ENCODE results near the gene TTC12. TPM values are rescaled to one million over a fixed set of nuclear protein-coding genes. Genes with fewer than 3 reads are reported as not detected.

Gene TTC12
- total and polyA plus RNA-seq, 10 of the 15 experiments (the other 5 are each of a cell fraction or from before 2014, with no cell fraction given), result 3.7 to 14.0 (median 8.1) TPM

DNA sequence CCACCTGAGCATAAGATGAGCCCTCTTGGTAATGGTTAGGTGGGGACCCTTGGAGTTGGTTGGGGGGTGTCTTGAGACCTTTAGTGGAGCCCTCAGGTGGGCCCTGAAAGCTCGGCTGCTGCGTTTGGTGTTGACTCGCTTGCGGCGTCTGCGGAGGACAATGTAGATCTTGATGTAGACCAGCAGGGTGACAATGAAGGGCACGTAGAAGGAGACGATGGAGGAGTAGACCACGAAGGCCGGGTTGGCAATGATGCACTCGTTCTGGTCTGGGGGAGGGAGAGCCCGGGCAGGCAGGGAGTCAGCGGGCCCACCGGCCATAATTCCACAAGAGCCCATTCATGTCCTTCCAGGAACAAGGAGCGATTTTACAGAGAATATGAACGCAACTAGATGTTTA is 101.0 kb downstream of the TTC12 start:
- DNase-seq (ENCODE audit: low read depth, low spot score) (no peak), FAIRE-seq (no peak), ATAC-seq (no peak)
- no peak overlapping the region for H3K4me2 ChIP-seq (ENCODE audit: control insufficient read depth, insufficient read depth)
- POLR2A ChIA-PET, result no interaction called here
- SMC1A ChIA-PET (ENCODE audit: uncharacterized antibody, unreplicated experiment), result no interaction called here
- TF ChIP-seq NR2C1 (IDR thresholded peaks at IDR 0.05), result no peak
- TF ChIP-seq SREBF2 (IDR thresholded peaks at IDR 0.05; ENCODE audit: low read length), result no peak
- TF ChIP-seq CHD4 (IDR thresholded peaks at IDR 0.05), result no peak
- no peak for TF ChIP-seq SIX5 (IDR thresholded peaks at IDR 0.05; ENCODE audit: low read depth, low read length, severe bottlenecking)
- no peak for TF ChIP-seq ZZZ3 (IDR thresholded peaks at IDR 0.05; ENCODE audit: control insufficient read depth, insufficient read length, low read depth)
- TF ChIP-seq SREBF1 (IDR thresholded peaks at IDR 0.05; ENCODE audit: low read length), result no peak
- no TSS peak for BruUV-seq (replicated peaks)
- no peak overlapping the region for H2AFZ ChIP-seq (ENCODE audit: control insufficient read depth, low read depth, low read length)
- no peaks in the 10 kb centered on the region for H3K36me3 ChIP-seq (ENCODE audit: control insufficient read depth in 2 of 2, insufficient read depth in 2 of 2, low read length in 1 of 2)
- intact Hi-C loops (cut with micrococcal nuclease; ENCODE audit: unreplicated experiment) (no loop called here), in situ Hi-C loops (cut with MboI) (no loop called here)
- H3K9ac ChIP-seq (ENCODE audit: control insufficient read depth, insufficient read depth, low read length), result no peak overlapping the region
- no peaks in the 10 kb centered on the region for H3K79me2 ChIP-seq (ENCODE audit: control insufficient read depth, insufficient read depth, low read length)
- H3K4me3 ChIP-seq, result no peak overlapping the region
- RAD21 ChIA-PET (ENCODE audit: unreplicated experiment), result no interaction called here
- H4K20me1 ChIP-seq (ENCODE audit: control insufficient read depth, insufficient read depth), result no peaks in the 10 kb centered on the region
- no peaks in the 10 kb centered on the region; the same call in 1 of the 2 replicates for H3K4me1 ChIP-seq (ENCODE audit: control insufficient read depth, insufficient read depth, low read length)
- CTCF ChIA-PET, result no interaction called here
- no peak overlapping the region for H3K27ac ChIP-seq (ENCODE audit: control insufficient read depth, insufficient read depth)
- peaks cover 0 to 3% of the 10 kb centered on the region in 2 experiments; a peak in 2 of 4 replicates for H3K27me3 ChIP-seq (replicated peaks in 1 of 2; ENCODE audit: control insufficient read depth in 2 of 2, insufficient read depth in 2 of 2, low read length in 1 of 2)
- WGBS (ENCODE audit: insufficient coverage, insufficient replicate concordance, low lambda C conversion rate, missing lambda C conversion rate), result 58% methylated on average over 11 of the region's 16 CpGs
- H3K9me3 ChIP-seq (replicated peaks; ENCODE audit: control insufficient read depth, insufficient read depth, low read length), result no peaks in the 10 kb centered on the region

Other genes with a start within 250 kb of the TTC12 start
- gene ANKK1, start 73.2 kb downstream of the TTC12 start, total RNA-seq (2014; rRNA removed), result not detected in 2 replicates
- gene ANKK1, start 73.2 kb downstream of the TTC12 start, total RNA-seq (2014; rRNA removed; fragmentation: Illumina TruSeq; extraction: Trizol), result not detected in 2 replicates
- gene ANKK1, start 73.2 kb downstream of the TTC12 start, total RNA-seq (2021), result not detected in 2 replicates
- not detected in 2 replicates for gene ANKK1, start 73.2 kb downstream of the TTC12 start, polyA plus RNA-seq (2011; rRNA removed)
- not detected in 2 replicates for gene ANKK1, start 73.2 kb downstream of the TTC12 start, polyA plus RNA-seq (2014; fragmentation: Illumina TruSeq; extraction: Trizol)
- gene ANKK1, start 73.2 kb downstream of the TTC12 start, polyA plus RNA-seq (2014; fragmentation: Nextera tagmentation; extraction: Ambion mirVana), result not detected
- 0.05 TPM in 1 of 2 replicates, not detected in the other for gene ANKK1, start 73.2 kb downstream of the TTC12 start, polyA plus RNA-seq (2014; rRNA removed)
- not detected for gene ANKK1, start 73.2 kb downstream of the TTC12 start, polyA plus RNA-seq (2016; fragmentation: Nextera tagmentation; extraction: Ambion mirVana)
- gene DRD2, start 160.8 kb downstream of the TTC12 start, total RNA-seq (2014; rRNA removed), result not detected in 2 replicates
- gene DRD2, start 160.8 kb downstream of the TTC12 start, total RNA-seq (2014; rRNA removed; fragmentation: Illumina TruSeq; extraction: Trizol), result not detected in 2 replicates
- not detected in 2 replicates for gene DRD2, start 160.8 kb downstream of the TTC12 start, total RNA-seq (2021)
- not detected in 2 replicates for gene DRD2, start 160.8 kb downstream of the TTC12 start, polyA plus RNA-seq (2011; rRNA removed)
- not detected in 2 replicates for gene DRD2, start 160.8 kb downstream of the TTC12 start, polyA plus RNA-seq (2014; fragmentation: Illumina TruSeq; extraction: Trizol)
- gene DRD2, start 160.8 kb downstream of the TTC12 start, polyA plus RNA-seq (2014; fragmentation: Nextera tagmentation; extraction: Ambion mirVana), result not detected
- gene DRD2, start 160.8 kb downstream of the TTC12 start, polyA plus RNA-seq (2014; rRNA removed), result not detected in 2 replicates
- gene DRD2, start 160.8 kb downstream of the TTC12 start, polyA plus RNA-seq (2016; fragmentation: Nextera tagmentation; extraction: Ambion mirVana), result not detected